NCI-H748 (cell line): ENCODE data around the gene SPTLC3.

ENCODE experiments used
- DNase-seq: peaks from one replicate; lab custom pipeline; 2025; ENCODE audit not compliant: unreplicated experiment; lab: John Stamatoyannopoulos, UW

The SPTLC3 gene

DNA sequence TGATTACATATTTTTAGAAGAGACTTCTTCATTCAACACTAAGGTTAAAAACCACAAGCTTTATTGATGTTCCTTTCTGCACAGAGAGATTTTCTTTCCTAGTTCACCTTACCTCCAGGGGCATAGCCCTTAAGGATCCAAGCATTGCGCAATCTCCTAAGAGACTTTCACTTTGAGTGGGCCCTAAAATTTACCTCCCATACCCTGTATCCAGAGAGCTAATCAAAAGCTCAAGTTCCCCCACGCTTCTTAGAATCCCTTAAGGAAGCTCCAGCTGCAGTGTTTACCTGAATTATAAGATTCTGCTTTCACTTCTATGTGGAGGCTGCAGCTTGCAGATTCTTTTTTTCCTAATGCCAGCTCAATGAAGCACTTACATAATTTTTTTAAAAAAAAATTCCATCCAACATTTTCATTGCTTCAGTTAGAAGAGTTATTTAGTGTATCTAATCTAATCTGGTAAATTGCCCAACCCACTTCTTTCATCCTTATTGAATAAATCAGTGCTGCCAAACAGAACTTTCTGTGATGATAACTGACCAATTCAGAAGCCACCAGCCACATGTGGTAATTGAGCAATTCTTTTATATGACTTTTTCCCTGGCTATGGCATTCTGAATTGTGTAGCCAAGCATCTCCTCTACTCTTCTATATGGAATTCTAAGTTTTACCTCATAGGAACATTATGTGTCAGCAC lies 24.6 kb upstream of the SPTLC3 start:
- no peak for DNase-seq

DNA sequence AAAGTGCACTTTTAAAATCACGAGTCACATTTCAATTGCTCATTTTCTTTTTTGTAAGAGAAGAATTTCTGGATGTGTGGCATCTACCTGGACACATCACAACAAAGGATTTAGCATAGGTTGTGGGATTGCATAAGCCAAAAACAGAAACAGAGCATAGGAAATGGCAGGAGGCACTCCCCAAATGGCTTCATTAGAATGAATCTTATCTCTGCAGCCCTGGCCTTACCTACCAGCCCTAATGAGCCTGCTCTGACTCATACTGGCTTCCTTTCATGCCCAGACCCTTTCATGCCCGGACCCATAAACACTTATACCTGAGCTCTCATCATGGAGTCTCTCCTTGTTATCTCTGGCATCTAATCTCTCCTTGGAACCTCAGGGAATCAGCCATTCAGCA lies 23.9 kb upstream of the SPTLC3 start:
- no peak for DNase-seq

GRCh38 chr20:12987261-12987660 lies 21.5 kb upstream of the SPTLC3 start:
- DNase-seq, result no peak

DNA sequence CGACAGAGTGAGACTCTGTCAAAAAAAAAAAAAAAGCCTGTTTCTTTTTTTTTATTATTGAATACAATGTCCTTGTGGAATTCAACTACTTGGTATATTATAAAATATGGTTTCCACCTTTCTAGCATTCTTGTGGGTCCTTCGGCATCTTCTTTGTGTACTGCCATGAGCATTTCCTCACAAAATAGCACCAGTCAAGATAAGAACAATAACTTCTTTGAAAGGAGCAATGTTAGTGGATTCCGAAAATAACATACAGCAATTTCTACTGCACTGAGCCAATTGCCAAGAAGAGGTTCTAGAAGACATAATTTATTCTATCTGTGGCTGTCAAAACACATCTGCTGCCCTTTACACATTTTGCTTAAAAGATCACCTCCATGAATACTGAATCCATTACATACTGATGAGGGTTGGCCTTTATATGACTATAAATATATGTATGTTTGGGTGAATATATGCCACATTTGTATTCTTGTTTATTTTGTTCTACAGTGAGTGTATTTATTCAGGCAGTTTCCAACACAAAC lies 19.1 kb upstream of the SPTLC3 start:
- DNase-seq, result no peak

DNA sequence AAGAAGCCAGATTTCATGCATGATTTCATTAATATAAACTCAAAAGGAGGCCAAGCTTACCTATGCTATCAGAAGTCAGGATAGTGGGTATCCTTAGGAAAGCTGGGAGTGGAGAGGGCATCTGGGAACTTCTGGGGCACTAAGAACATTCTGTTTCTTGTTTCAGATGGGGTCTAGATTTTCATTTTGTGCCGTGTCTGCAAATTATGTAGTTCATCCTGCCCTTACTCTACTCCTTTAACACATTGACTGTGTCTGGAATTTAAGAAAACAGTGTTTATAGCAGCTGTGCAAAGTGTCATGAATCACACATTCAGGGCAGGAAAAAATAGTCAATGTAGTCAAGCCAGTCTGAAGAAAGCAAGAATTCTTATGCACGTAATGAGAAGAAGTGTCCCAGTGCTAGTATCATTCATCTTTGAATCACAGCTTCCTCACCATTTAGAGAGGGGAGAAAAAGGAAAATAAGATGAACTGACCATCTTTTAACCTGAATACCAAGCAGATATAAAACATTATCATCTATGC lies 11.6 kb upstream of the SPTLC3 start:
- DNase-seq, result no peak

DNA sequence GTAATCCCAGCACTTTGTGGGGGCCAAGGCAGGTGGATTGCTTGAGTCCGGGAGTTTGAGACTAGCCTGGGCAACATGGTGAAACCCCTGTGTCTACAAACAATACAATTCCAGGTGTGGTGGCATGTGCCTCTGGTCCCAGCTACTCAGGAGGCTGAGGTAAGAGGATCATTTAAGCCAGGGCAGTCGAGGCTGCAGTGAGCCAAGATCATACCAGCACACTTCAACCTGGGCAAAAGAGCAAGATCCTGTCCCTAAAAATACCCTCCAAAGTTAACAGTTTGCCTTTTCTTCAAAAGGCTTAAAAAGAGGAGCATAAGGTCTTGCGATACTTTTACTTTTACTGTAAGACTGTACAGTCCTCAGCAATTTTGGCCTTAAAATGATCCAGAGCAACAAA lies 10.7 kb upstream of the SPTLC3 start:
- no peak for DNase-seq

GRCh38 chr20:12999201-12999600 lies 9.6 kb upstream of the SPTLC3 start:
- DNase-seq, result no peak

DNA sequence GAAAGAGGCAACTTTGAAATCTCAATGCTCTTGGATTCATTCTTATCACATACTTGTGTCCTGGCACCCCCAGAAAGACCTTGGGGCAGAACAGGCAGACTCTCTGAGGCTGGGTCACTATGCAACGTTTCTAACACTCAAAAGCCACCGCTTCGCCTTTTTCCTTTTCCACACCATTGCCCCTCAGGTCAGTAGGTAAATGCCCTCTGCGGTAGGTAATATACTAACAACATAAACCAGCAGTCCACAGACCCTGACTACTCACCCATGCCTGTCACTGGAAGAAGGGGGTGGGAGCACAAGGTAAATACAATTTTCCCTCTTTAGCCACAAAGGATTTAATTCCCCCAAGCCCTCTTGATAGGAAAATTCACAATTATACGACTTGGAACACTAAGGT lies 6.5 kb upstream of the SPTLC3 start:
- no peak for DNase-seq

- no peak for DNase-seq
These were observed 1.9 kb upstream of the SPTLC3 start for GRCh38 chr20:13006825-13007224.

- no peak for DNase-seq
These were observed 1.2 kb upstream of the SPTLC3 start for GRCh38 chr20:13007596-13007995.

GRCh38 chr20:13009682-13010406 lies 1.1 kb downstream of the SPTLC3 start:
- DNase-seq, result no peak

- DNase-seq, result no peak
These were observed 4.1 kb downstream of the SPTLC3 start for GRCh38 chr20:13012886-13013285.

- no peak for DNase-seq
These were observed 4.6 kb downstream of the SPTLC3 start for GRCh38 chr20:13013411-13013810.

- no peak for DNase-seq
These were observed 8.5 kb downstream of the SPTLC3 start for GRCh38 chr20:13017235-13017634.

- DNase-seq, result peak; percentile 84
These were observed 9.2 kb downstream of the SPTLC3 start for GRCh38 chr20:13017883-13018535.

DNA sequence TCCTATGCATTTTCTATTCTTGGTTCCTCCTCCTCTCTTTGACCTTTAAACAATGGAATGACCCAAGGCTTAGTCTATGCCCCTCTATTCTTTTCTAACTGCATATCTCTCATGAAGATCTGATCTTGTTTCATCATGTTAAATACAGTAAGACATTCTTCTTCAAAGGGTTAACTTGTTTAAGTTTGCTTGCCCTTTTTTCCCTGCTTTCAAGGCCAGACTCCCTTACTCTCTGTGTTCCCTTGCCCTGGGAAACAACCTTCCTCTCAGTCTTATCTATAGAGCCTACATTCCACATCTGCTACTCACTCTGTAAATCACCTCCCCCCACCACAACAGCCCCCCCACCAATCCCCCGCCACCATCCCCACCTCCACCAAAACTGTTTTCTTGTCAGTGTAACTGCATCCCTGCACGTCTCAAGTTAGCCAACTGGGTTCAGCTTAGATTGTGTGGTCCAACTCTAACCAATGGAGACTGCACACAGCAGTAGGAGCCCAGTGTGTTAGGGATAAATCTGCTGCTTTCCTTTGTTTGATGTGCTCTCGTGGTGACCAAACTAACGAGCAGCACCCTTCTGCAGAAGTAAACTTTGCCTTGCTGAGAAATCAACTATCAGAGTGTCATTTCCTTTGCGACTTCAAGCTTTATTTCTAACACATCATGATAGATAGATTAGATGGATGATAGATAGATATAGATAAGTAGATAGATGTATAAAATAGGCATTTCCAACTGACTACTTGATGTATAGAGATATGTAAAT lies 12.6 kb downstream of the SPTLC3 start:
- DNase-seq, result no peak

DNA sequence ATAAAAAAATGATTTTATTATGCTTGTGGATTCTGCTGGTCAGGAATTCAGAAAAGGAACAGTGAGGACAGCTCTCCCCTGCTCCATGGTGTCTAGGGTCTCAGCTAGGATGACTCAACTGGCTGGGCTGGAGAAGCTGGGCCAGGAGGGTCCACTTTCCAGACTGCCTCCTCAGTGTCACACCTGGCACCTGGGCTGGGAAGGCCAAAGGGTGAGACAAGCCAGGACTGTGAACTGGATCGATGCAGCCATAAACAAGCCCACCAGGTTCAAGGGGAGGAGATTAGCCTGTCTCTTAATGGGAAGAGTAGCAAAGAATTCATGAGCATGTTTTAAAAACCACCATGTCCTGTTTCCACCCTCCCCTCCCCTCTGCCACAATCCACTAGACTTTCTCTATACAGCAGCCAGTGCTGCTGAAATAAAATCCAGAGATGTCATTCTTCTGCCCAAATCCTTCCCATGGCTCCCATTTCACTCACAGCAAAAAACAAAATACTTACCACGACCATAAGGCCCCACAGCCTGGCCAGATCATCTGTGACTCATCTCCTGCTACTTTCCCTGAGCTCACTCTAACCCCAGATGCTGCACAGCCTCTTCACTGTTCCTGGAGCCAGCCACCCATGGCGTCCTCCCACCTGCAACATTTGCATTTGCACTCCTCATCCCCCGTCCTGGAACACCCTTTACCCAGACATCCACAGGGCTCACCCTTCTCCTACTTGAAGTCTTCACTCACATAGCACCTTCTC lies 13.8 kb downstream of the SPTLC3 start:
- DNase-seq, result no peak

DNA sequence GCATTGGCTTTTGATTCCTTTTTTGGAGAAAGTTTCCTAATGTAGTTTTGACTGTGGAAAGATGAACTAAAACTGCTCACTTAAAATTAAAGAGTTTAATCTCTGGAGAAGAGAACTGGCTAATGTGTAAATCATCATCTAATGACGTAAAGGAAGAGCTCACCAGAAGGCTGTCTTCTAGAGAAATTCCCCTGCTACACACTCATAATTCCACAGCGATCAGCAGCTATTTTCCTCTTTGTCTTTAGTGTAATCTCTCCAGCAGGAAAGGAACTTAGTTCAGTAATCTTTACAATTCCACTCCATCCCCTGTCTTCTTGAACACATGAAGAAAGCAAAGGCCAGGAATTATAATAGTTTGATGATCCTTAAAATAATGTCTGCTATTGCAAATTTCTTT lies 15.8 kb downstream of the SPTLC3 start:
- DNase-seq, result no peak

GRCh38 chr20:13025181-13025580 lies 16.4 kb downstream of the SPTLC3 start:
- no peak for DNase-seq

GRCh38 chr20:13028001-13028400 lies 19.2 kb downstream of the SPTLC3 start:
- DNase-seq, result no peak
